ENCODE results near the gene SDK2. TPM values are rescaled to one million over a fixed set of nuclear protein-coding genes. Genes with fewer than 3 reads are reported as not detected.

The SDK2 gene
- total and polyA plus RNA-seq, 2 of the 4 experiments (the other 2 are of a cell fraction): under 0.01 to 0.03 TPM

DNA sequence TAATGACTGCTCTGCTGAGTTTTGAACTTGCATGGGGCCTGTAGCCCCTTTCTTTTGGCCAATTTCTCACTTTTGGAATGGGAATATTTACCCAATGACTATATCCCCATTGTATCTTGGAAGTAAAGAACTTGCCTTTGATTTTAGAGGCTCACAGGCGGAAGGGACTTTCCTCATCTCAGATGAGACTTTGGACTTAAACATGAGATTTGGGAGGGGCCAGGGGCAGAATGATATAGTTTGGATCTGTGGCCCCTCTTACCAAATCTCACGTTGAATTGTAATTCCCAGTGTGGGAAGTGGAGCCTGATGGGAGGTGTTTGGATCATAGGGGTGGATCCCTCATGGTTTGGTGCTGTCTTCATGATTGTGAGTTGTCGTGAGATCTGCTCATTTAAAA lies 42.7 kb upstream of the SDK2 start:
- Histone ChIP-seq H3K4me1 (ENCODE audit: control insufficient read depth, insufficient read depth, low read length) (no peaks in the 10 kb centered on the region), H3K9me1 (ENCODE audit: insufficient read depth, low read length) (no peaks in the 10 kb centered on the region), H2AK9ac (replicated peaks; ENCODE audit: low read depth, low read length, poor library complexity) (no peak overlapping the region), H3K56ac (ENCODE audit: extremely low read depth, insufficient read depth, low read length) (no peak overlapping the region), H3K18ac (ENCODE audit: low read depth, low read length) (no peak overlapping the region), H3K9ac (ENCODE audit: low read depth, low read length) (no peak overlapping the region), H2AFZ (replicated peaks; ENCODE audit: low read length, poor library complexity) (no peak overlapping the region), H4K8ac (ENCODE audit: low read depth in 2 of 2, low read length in 2 of 2) (no peak overlapping the region), H2BK5ac (ENCODE audit: low read depth, low read length, poor library complexity, severe bottlenecking) (no peak overlapping the region), H4K91ac (ENCODE audit: insufficient read depth, low read depth, low read length) (no peak overlapping the region), H3K4me3 (ENCODE audit: insufficient read depth, low read depth, low read length) (no peak overlapping the region), H3K23ac (ENCODE audit: low read depth, low read length) (no peak overlapping the region), H3K14ac (replicated peaks; ENCODE audit: low read depth, low read length) (no peak overlapping the region), H3K4me2 (ENCODE audit: low read depth, low read length) (no peak overlapping the region), H2BK120ac (ENCODE audit: low read depth, low read length) (no peak overlapping the region), H4K20me1 (ENCODE audit: insufficient read depth, low read length) (no peaks in the 10 kb centered on the region), H4K5ac (ENCODE audit: low read depth, low read length) (no peak overlapping the region), H3K79me1 (ENCODE audit: low read depth in 1 of 2, low read length in 2 of 2) (no peaks in the 10 kb centered on the region), H3K36me3 (ENCODE audit: control insufficient read depth, insufficient read depth, low read length) (no peaks in the 10 kb centered on the region), H2BK20ac (ENCODE audit: low read depth, low read length) (no peak overlapping the region), H3K27ac (ENCODE audit: insufficient read depth, low read length) (no peak overlapping the region), H3K9me3 (ENCODE audit: control insufficient read depth, insufficient read depth, low read length) (peaks cover 34% of the 10 kb centered on the region), H2AK5ac (ENCODE audit: low read depth, low read length) (no peak overlapping the region), H3K27me3 (ENCODE audit: control insufficient read depth, insufficient read depth, low read length) (no peaks in the 10 kb centered on the region), H2BK15ac (ENCODE audit: low read depth, low read length) (no peak overlapping the region), H3K4ac (ENCODE audit: low read depth, low read length) (no peak overlapping the region)
- in situ Hi-C loops (cut with MboI; ENCODE audit: low sequenced_read_pairs): no loop called here
- ChIA-PET CTCF (no interaction called here), POLR2A (ENCODE audit: unreplicated experiment) (no interaction called here)
- ATAC-seq (ENCODE audit: low read depth) (no peak), DNase-seq (no peak)
- TF ChIP-seq FOS (IDR thresholded peaks at IDR 0.05; ENCODE audit: low read depth, low read length): no peak
- no peak for TF ChIP-seq RAD21 (IDR thresholded peaks at IDR 0.05; ENCODE audit: low read length)
- TF ChIP-seq CHD1 (IDR thresholded peaks at IDR 0.05; ENCODE audit: low read depth, low read length): no peak
- no peak for TF ChIP-seq CTCF (conservative IDR thresholded peaks at IDR 0.05; ENCODE audit: low read depth, low read length)
- TF ChIP-seq MXI1 (IDR thresholded peaks at IDR 0.05; ENCODE audit: borderline replicate concordance, low read depth, low read length): no peak
- TF ChIP-seq BHLHE40 (IDR thresholded peaks at IDR 0.05; ENCODE audit: low read depth, low read length): no peak
- TF ChIP-seq MAFK (IDR thresholded peaks at IDR 0.05; ENCODE audit: low read depth, low read length): no peak
- TF ChIP-seq RCOR1 (IDR thresholded peaks at IDR 0.05; ENCODE audit: insufficient replicate concordance, low read length): no peak
- TF ChIP-seq POLR2A (IDR thresholded peaks at IDR 0.05; ENCODE audit: low read depth, low read length): no peak
- no peak for TF ChIP-seq MAZ (IDR thresholded peaks at IDR 0.05; ENCODE audit: borderline replicate concordance, low read depth, low read length)
- no peak for TF ChIP-seq NFE2L2 (IDR thresholded peaks at IDR 0.05; ENCODE audit: low read depth, low read length)
- TF ChIP-seq SMC3 (IDR thresholded peaks at IDR 0.05; ENCODE audit: low read depth, low read length): no peak
- no peak for TF ChIP-seq ELK1 (IDR thresholded peaks at IDR 0.05; ENCODE audit: borderline replicate concordance, low read depth, low read length)
- no peak for TF ChIP-seq RFX5 (IDR thresholded peaks at IDR 0.05; ENCODE audit: low read depth, low read length)
- TF ChIP-seq USF2 (IDR thresholded peaks at IDR 0.05; ENCODE audit: low read depth, low read length): no peak
- no peak for TF ChIP-seq CEBPB (IDR thresholded peaks at IDR 0.05; ENCODE audit: low read depth, low read length)
- dilution Hi-C loops (cut with HindIII; ENCODE audit: low sequenced_read_pairs, unreplicated experiment): no loop called here
- no CpG with 5 or more reads among the region's 3 CpGs for WGBS, 2 experiments (ENCODE audit: extremely low coverage in 2 of 2, insufficient read length in 1 of 2)
- BruUV-seq (replicated peaks): no TSS peak
- intact Hi-C loops (cut with micrococcal nuclease): no loop called here
